ENCODE data around the gene DTX4. TPM values are rescaled to one million over a fixed set of nuclear protein-coding genes. Genes with fewer than 3 reads are reported as not detected.

Gene DTX4
- total and polyA plus RNA-seq, 4 donors, result 27.8 to 108 (median 66.0) TPM

GRCh38 chr11:59180907-59181306 lies 9.0 kb downstream of the DTX4 start:
- Histone ChIP-seq H3K36me3 (ENCODE audit: control insufficient read depth, insufficient read depth, low read length) (peaks cover 30% of the 10 kb centered on the region), H3K4me1 (ENCODE audit: control insufficient read depth, insufficient read depth, low read length) (peaks cover 53% of the 10 kb centered on the region), H3K27ac (ENCODE audit: low read depth, low read length) (peak overlapping the region; percentile 47), H3K9me3 (ENCODE audit: control insufficient read depth, insufficient read depth, low read length) (no peaks in the 10 kb centered on the region), H3K4me3 (ENCODE audit: low read depth, low read length) (no peak overlapping the region), H3K27me3 (ENCODE audit: control insufficient read depth, insufficient read depth, low read length) (no peaks in the 10 kb centered on the region)
- no CpG with 5 or more reads among the region's 2 CpGs for WGBS (ENCODE audit: insufficient coverage)
- peak in 1 of 6 donors; percentile 29 for DNase-seq (ENCODE audit: low read depth in 4 of 6, low spot score in 6 of 6)

GRCh38 chr11:59181746-59182456 lies 10.0 kb downstream of the DTX4 start:
- H3K27ac ChIP-seq (ENCODE audit: low read depth, low read length), result no peak overlapping the region
- H3K4me1 ChIP-seq (ENCODE audit: control insufficient read depth, insufficient read depth, low read length), result peaks cover 59% of the 10 kb centered on the region
- 84% methylated on average over 23 of the region's 33 CpGs for WGBS (ENCODE audit: insufficient coverage)
- peaks cover 30% of the 10 kb centered on the region for H3K36me3 ChIP-seq (ENCODE audit: control insufficient read depth, insufficient read depth, low read length)
- no peaks in the 10 kb centered on the region for H3K9me3 ChIP-seq (ENCODE audit: control insufficient read depth, insufficient read depth, low read length)
- H3K27me3 ChIP-seq (ENCODE audit: control insufficient read depth, insufficient read depth, low read length), result no peaks in the 10 kb centered on the region
- no peak overlapping the region for H3K4me3 ChIP-seq (ENCODE audit: low read depth, low read length)
- DNase-seq (ENCODE audit: low read depth in 4 of 6, low spot score in 6 of 6), result no peak

GRCh38 chr11:59182457-59183151 lies 10.7 kb downstream of the DTX4 start:
- no peak for DNase-seq (ENCODE audit: low read depth in 4 of 6, low spot score in 6 of 6)
- Histone ChIP-seq H3K4me1 (ENCODE audit: control insufficient read depth, insufficient read depth, low read length) (peaks cover 64% of the 10 kb centered on the region), H3K4me3 (ENCODE audit: low read depth, low read length) (no peak overlapping the region), H3K36me3 (ENCODE audit: control insufficient read depth, insufficient read depth, low read length) (peaks cover 35% of the 10 kb centered on the region), H3K9me3 (ENCODE audit: control insufficient read depth, insufficient read depth, low read length) (no peaks in the 10 kb centered on the region), H3K27me3 (ENCODE audit: control insufficient read depth, insufficient read depth, low read length) (no peaks in the 10 kb centered on the region), H3K27ac (ENCODE audit: low read depth, low read length) (peak overlapping the region; percentile 87)
- WGBS (ENCODE audit: insufficient coverage), result 93% methylated on average over 3 of the region's 4 CpGs

GRCh38 chr11:59183771-59184170 lies 11.8 kb downstream of the DTX4 start:
- H3K4me3 ChIP-seq (ENCODE audit: low read depth, low read length), result no peak overlapping the region
- no peaks in the 10 kb centered on the region for H3K27me3 ChIP-seq (ENCODE audit: control insufficient read depth, insufficient read depth, low read length)
- WGBS (ENCODE audit: insufficient coverage), result 57% methylated on average over 1 of the region's 1 CpG
- H3K4me1 ChIP-seq (ENCODE audit: control insufficient read depth, insufficient read depth, low read length), result peaks cover 62% of the 10 kb centered on the region
- H3K36me3 ChIP-seq (ENCODE audit: control insufficient read depth, insufficient read depth, low read length), result peaks cover 37% of the 10 kb centered on the region
- no peaks in the 10 kb centered on the region for H3K9me3 ChIP-seq (ENCODE audit: control insufficient read depth, insufficient read depth, low read length)
- H3K27ac ChIP-seq (ENCODE audit: low read depth, low read length), result peak overlapping the region; percentile 87
- peak in 2 of 6 donors; percentile 31 to 60 for DNase-seq (ENCODE audit: low read depth in 4 of 6, low spot score in 6 of 6)

- Histone ChIP-seq H3K27me3 (ENCODE audit: control insufficient read depth, insufficient read depth, low read length) (no peaks in the 10 kb centered on the region), H3K27ac (ENCODE audit: low read depth, low read length) (peak overlapping the region; percentile 87), H3K4me3 (ENCODE audit: low read depth, low read length) (peak overlapping the region; percentile 7), H3K4me1 (ENCODE audit: control insufficient read depth, insufficient read depth, low read length) (peaks cover 62% of the 10 kb centered on the region), H3K9me3 (ENCODE audit: control insufficient read depth, insufficient read depth, low read length) (no peaks in the 10 kb centered on the region), H3K36me3 (ENCODE audit: control insufficient read depth, insufficient read depth, low read length) (peaks cover 42% of the 10 kb centered on the region)
- DNase-seq (ENCODE audit: low read depth in 4 of 6, low spot score in 6 of 6), result peak in 2 of 6 donors; percentile 74 to 88
- WGBS (ENCODE audit: insufficient coverage), result 33% methylated on average over 4 of the region's 9 CpGs
These were observed 12.9 kb downstream of the DTX4 start for GRCh38 chr11:59184691-59185339.

GRCh38 chr11:59185386-59185945 lies 13.5 kb downstream of the DTX4 start:
- Histone ChIP-seq H3K4me3 (ENCODE audit: low read depth, low read length) (peak overlapping the region; percentile 7), H3K36me3 (ENCODE audit: control insufficient read depth, insufficient read depth, low read length) (peaks cover 46% of the 10 kb centered on the region), H3K27ac (ENCODE audit: low read depth, low read length) (peak overlapping the region; percentile 87), H3K27me3 (ENCODE audit: control insufficient read depth, insufficient read depth, low read length) (no peaks in the 10 kb centered on the region), H3K4me1 (ENCODE audit: control insufficient read depth, insufficient read depth, low read length) (peaks cover 59% of the 10 kb centered on the region), H3K9me3 (ENCODE audit: control insufficient read depth, insufficient read depth, low read length) (no peaks in the 10 kb centered on the region)
- DNase-seq (ENCODE audit: low read depth in 4 of 6, low spot score in 6 of 6), result peak in 1 of 6 donors; percentile 69
- WGBS (ENCODE audit: insufficient coverage), result 17% methylated on average over 1 of the region's 5 CpGs

GRCh38 chr11:59186130-59186594 lies 14.2 kb downstream of the DTX4 start:
- peaks cover 58% of the 10 kb centered on the region for H3K4me1 ChIP-seq (ENCODE audit: control insufficient read depth, insufficient read depth, low read length)
- H3K27me3 ChIP-seq (ENCODE audit: control insufficient read depth, insufficient read depth, low read length), result no peaks in the 10 kb centered on the region
- 19% methylated on average over 2 of the region's 5 CpGs for WGBS (ENCODE audit: insufficient coverage)
- H3K4me3 ChIP-seq (ENCODE audit: low read depth, low read length), result no peak overlapping the region
- H3K36me3 ChIP-seq (ENCODE audit: control insufficient read depth, insufficient read depth, low read length), result peaks cover 53% of the 10 kb centered on the region
- peak overlapping the region; percentile 87 for H3K27ac ChIP-seq (ENCODE audit: low read depth, low read length)
- peak in 2 of 6 donors; percentile 68 to 71 for DNase-seq (ENCODE audit: low read depth in 4 of 6, low spot score in 6 of 6)
- H3K9me3 ChIP-seq (ENCODE audit: control insufficient read depth, insufficient read depth, low read length), result no peaks in the 10 kb centered on the region

- no peak for DNase-seq (ENCODE audit: low read depth in 4 of 6, low spot score in 6 of 6)
- Histone ChIP-seq H3K27me3 (ENCODE audit: control insufficient read depth, insufficient read depth, low read length) (no peaks in the 10 kb centered on the region), H3K4me1 (ENCODE audit: control insufficient read depth, insufficient read depth, low read length) (peaks cover 51% of the 10 kb centered on the region), H3K9me3 (ENCODE audit: control insufficient read depth, insufficient read depth, low read length) (no peaks in the 10 kb centered on the region), H3K36me3 (ENCODE audit: control insufficient read depth, insufficient read depth, low read length) (peaks cover 52% of the 10 kb centered on the region), H3K4me3 (ENCODE audit: low read depth, low read length) (no peak overlapping the region), H3K27ac (ENCODE audit: low read depth, low read length) (peak overlapping the region; percentile 87)
- WGBS (ENCODE audit: insufficient coverage), result 60% methylated on average over 1 of the region's 3 CpGs
These were observed 15.1 kb downstream of the DTX4 start for GRCh38 chr11:59187035-59187434.

- H3K4me1 ChIP-seq (ENCODE audit: control insufficient read depth, insufficient read depth, low read length), result peaks cover 46% of the 10 kb centered on the region
- peak overlapping the region; percentile 25 for H3K27ac ChIP-seq (ENCODE audit: low read depth, low read length)
- peaks cover 52% of the 10 kb centered on the region for H3K36me3 ChIP-seq (ENCODE audit: control insufficient read depth, insufficient read depth, low read length)
- no peak overlapping the region for H3K4me3 ChIP-seq (ENCODE audit: low read depth, low read length)
- H3K27me3 ChIP-seq (ENCODE audit: control insufficient read depth, insufficient read depth, low read length), result no peaks in the 10 kb centered on the region
- no peak for DNase-seq (ENCODE audit: low read depth in 4 of 6, low spot score in 6 of 6)
- no peaks in the 10 kb centered on the region for H3K9me3 ChIP-seq (ENCODE audit: control insufficient read depth, insufficient read depth, low read length)
- WGBS (ENCODE audit: insufficient coverage), result 68% methylated on average over 5 of the region's 6 CpGs
These were observed 15.7 kb downstream of the DTX4 start for GRCh38 chr11:59187587-59187986.
